Adipocyte (in vitro differentiated cells): Measurements from ENCODE around the gene SPRTN.
A peak's percentile ranks its signal among the peaks of the same experiment; 100 is the strongest.
"Not testable (repeated sequence)": the region's sequence is repeated elsewhere in the genome, so short reads cannot be mapped to it uniquely, and the experiment has no call there.

Experiments used
- DNase-seq: peaks from one replicate; pipeline ENCODE4 v3.0.0-alpha.2; 2015; ENCODE audit warnings: low read depth
- H3K27me3 ChIP-seq: replicated peaks from 2 replicates; pipeline ENCODE4 v1.7.0; 2013; ENCODE audit warnings: mild to moderate bottlenecking, low read length, moderate library complexity; ENCODE audit not compliant: control insufficient read depth, insufficient read depth
- H3K36me3 ChIP-seq: 2 replicates; pipeline ENCODE4 v1.7.0; 2013; ENCODE audit warnings: low read length, mild to moderate bottlenecking, moderate library complexity; ENCODE audit not compliant: control insufficient read depth, insufficient read depth, severe bottlenecking
- H3K4me1 ChIP-seq: 2 replicates; pipeline ENCODE4 v1.7.0; 2013; ENCODE audit warnings: mild to moderate bottlenecking, low read length, moderate library complexity; ENCODE audit not compliant: control insufficient read depth, insufficient read depth
- H3K4me3 ChIP-seq: 2 replicates; pipeline ENCODE4 v1.7.0; 2013; ENCODE audit warnings: mild to moderate bottlenecking, low read length, moderate library complexity
- H3K9ac ChIP-seq: 2 replicates; pipeline ENCODE4 v1.7.0; 2013; ENCODE audit warnings: mild to moderate bottlenecking, low read length, moderate library complexity
- H3K9me3 ChIP-seq: 2 replicates; pipeline ENCODE4 v1.7.0; 2013; ENCODE audit warnings: mild to moderate bottlenecking, low read length, moderate library complexity; ENCODE audit not compliant: control insufficient read depth

The SPRTN gene

DNA sequence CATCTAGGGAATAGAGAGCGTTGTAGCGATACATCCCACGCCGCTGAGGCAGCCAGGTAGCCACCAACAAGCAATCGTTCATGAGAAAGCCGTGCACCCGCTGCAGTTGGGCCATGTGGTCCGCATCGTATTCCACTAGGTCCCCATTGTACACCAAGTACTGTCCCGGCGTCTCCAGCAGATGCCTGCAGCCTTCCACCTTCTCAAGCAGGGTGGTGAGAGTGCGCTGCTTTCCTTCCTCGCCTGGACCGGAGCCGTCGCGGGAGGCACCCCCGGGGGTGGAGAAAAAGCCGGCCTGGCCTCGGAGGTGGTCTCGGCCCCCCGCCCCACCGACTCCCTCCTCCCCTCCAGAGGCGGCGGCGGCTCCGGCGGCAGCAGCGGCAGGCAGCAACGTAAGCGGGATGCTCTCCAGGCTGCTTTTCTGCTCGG, 1.0 kb upstream of the SPRTN start:
- Histone ChIP-seq H3K4me3 (peak overlapping the region; percentile 89), H3K36me3 (no peaks in the 10 kb centered on the region), H3K4me1 (peaks cover 53% of the 10 kb centered on the region), H3K9me3 (no peaks in the 10 kb centered on the region), H3K27me3 (no peaks in the 10 kb centered on the region), H3K9ac (peak overlapping the region; percentile 90)
- peak; percentile 61 for DNase-seq

DNA sequence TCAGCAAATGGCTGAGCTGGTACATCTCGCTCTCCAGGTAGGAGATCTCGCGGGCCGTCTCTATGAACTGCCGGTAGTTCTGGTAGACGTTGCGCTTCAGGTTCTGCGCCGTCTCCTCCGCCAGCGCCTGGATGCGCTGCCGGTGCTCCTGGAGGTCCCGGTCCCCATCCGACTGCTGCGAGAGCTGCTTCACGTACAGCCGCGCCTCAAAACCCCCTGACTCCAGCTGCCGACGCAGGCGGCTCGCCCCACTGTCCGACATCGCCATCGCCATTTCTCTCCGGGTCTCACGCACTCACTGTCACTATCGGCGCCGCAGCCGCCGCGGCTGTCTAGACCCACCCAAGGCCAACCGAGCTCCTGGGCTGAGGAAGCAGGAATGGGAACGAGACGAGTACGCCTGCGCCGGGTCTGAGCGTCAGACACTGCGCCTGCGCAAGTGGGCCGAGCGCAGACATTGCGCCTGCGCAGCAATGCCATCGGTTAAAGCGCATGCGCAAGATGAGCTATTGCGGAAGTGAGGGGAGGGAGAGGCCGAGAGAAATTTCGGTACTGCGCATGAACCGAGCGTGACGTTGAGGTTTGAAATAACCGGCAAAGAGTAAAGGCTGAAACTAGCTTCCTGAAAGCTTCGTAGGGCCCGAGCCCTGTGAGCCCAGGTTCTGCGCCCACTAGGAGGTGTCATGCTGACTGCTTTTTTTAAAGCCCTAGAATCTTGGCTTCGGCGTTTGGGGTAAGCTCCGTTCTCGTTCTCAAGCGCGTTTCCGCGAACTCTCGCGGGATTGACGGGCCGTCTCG, 422 bp upstream of the SPRTN start, which contains the start of gene EXOC8:
TSS of gene EXOC8 (minus strand) at position 381 of the 798 bp plus-strand sequence. CDS start at position 274, 107 bp downstream.
- H3K9me3 ChIP-seq: no peaks in the 10 kb centered on the region
- peak; percentile 99 for DNase-seq
- peaks cover 52% of the 10 kb centered on the region for H3K4me1 ChIP-seq
- H3K27me3 ChIP-seq: no peaks in the 10 kb centered on the region
- peak within 1 kb of the TSS; percentile 89 for H3K4me3 ChIP-seq
- no peaks in the 10 kb centered on the region for H3K36me3 ChIP-seq
- peak within 1 kb of the TSS; percentile 90 for H3K9ac ChIP-seq

DNA sequence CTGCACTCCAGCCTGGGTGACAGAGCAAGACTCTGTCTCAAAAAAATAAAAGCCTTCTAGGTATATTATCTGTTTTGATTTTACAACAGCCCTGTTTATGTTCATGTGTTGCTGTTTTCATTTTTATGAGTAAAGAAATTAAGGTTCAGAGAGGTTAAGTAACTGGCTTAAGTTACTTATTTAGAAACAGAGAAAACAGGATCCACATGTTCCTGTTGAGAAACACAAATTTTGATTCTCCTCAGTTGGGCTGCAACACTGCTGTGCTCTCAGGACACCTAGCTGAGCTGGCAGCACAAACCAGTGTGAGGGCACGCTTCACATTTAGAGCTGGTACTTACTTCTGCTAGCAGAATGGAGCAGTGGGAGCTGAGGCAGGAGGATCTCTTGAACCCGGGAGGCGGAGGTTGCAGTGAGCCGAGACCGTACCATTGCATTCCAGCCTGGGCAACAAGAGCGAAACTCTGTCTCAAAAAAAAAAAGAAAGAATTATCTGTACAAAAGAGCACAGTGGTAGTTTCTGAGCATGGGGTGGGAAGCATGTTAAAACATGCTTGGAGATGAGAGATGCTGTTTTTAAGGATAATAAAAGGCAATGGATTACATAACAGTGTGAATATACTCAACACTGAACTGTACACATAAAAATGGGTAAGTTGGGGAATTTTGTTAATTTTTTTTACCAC, 2.4 kb downstream of the SPRTN start:
- H3K4me3 ChIP-seq: no peak overlapping the region
- H3K9me3 ChIP-seq: no peaks in the 10 kb centered on the region
- peaks cover 35% of the 10 kb centered on the region for H3K4me1 ChIP-seq
- peak; percentile 39 for DNase-seq
- no peak overlapping the region for H3K9ac ChIP-seq
- peaks cover 11% of the 10 kb centered on the region for H3K36me3 ChIP-seq
- H3K27me3 ChIP-seq: no peaks in the 10 kb centered on the region

DNA sequence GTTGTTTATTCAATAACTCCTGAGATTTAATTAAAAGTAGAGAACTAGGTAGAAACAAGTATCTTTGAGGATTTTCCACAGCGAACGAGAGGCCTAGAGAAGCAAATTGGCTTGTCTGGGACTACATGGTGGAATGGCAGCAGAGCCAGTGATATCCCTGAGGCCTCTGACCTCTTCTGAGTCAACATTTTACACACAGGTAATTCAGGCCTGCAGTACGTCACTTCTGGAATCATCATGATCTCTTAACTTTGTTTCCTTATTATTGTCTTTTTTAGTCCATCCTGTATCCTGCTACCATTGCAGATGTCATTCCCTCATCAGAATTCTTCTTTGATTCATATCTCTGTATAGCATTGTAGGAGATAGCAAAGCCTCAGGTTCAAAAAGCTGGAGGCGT, 9.9 kb downstream of the SPRTN start:
- H3K9ac ChIP-seq: no peak overlapping the region
- peaks cover 8% of the 10 kb centered on the region for H3K4me1 ChIP-seq
- no peaks in the 10 kb centered on the region for H3K27me3 ChIP-seq
- no peaks in the 10 kb centered on the region for H3K9me3 ChIP-seq
- H3K4me3 ChIP-seq: no peak overlapping the region
- no peak for DNase-seq
- H3K36me3 ChIP-seq: peaks cover 64% of the 10 kb centered on the region

DNA sequence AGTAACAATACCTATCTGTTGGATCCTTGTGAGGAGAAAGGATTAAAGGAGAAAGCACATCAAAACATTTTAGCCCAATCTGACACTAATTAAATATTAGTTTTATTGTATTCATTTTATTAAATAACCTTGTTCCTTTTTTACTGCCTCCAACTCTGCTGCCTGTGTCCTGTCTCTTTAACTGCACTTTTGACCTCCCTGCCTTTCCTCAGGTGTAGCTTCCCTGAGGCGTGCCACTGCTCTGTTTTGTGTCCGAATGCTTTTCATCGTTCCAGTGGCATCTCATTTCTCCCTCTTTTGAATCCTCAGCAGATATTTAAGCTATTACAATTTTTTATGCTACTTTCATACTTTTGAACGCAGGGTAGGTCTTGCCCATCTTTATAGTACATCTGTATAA, 10.3 kb downstream of the SPRTN start:
- H3K4me1 ChIP-seq: peaks cover 3% of the 10 kb centered on the region
- H3K4me3 ChIP-seq: no peak overlapping the region
- no peaks in the 10 kb centered on the region for H3K27me3 ChIP-seq
- no peak for DNase-seq
- peaks cover 64% of the 10 kb centered on the region for H3K36me3 ChIP-seq
- no peaks in the 10 kb centered on the region for H3K9me3 ChIP-seq
- H3K9ac ChIP-seq: no peak overlapping the region

DNA sequence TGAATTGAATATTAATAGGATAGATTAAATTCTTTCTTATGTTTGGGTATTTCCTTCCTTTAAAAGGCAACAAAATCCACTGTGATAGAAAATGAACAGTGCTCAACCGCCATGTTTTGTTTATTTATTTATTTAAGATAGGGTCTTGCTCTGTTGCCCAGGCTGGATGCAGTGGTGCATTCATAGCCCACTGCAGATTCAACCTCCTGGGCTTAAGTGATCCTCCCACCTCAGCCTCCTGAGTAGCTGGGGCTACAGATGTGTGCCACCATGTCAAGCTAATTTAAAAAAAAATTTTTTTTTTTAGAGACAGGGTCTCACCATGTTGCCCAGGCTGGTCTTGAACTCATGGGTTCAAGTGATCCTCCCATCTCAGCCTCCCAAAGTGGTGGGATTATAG, 10.8 kb downstream of the SPRTN start:
- not testable (repeated sequence) for DNase-seq, H3K9ac ChIP-seq, H3K27me3 ChIP-seq, H3K4me1 ChIP-seq, H3K4me3 ChIP-seq, H3K9me3 ChIP-seq
- peaks cover 63% of the 10 kb centered on the region for H3K36me3 ChIP-seq

DNA sequence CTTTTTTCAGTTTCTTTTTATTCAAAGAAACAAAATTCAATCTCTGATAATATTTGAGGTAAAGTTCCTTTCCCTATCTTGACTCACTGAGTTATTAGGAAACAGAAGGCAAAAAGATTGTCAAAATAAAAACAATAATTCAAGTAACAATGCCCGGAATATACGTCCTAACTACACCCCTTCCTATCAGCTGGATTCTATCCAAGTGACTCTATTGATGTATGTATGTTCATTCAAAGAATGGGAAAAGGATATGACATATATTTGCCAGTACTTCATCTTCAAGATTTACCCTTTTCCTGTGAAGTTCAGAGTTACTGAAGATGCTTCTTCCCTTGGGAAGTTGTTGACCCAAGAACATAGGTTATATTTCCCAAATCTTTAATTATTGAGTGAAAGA, 13.7 kb downstream of the SPRTN start:
- no peaks in the 10 kb centered on the region for H3K27me3 ChIP-seq
- no peak for DNase-seq
- H3K4me1 ChIP-seq: no peaks in the 10 kb centered on the region
- no peak overlapping the region for H3K4me3 ChIP-seq
- H3K9ac ChIP-seq: no peak overlapping the region
- no peaks in the 10 kb centered on the region for H3K9me3 ChIP-seq
- H3K36me3 ChIP-seq: peaks cover 57% of the 10 kb centered on the region

DNA sequence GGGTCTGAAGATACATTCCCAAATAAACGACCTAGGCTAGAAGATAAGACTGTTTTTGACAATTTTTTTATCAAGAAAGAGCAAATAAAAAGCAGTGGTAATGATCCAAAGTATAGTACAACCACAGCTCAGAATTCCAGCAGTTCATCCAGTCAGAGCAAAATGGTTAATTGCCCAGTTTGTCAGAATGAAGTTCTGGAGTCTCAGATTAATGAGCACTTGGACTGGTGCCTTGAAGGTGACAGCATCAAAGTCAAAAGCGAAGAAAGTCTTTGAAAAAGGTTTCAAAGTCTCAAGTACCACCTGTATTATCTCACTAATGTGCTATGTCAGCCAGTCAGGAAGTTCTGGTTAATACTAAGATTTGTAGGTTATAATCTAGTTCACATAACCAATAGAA, 15.0 kb downstream of the SPRTN start:
- H3K36me3 ChIP-seq: peaks cover 47% of the 10 kb centered on the region
- H3K4me3 ChIP-seq: no peak overlapping the region
- no peaks in the 10 kb centered on the region for H3K27me3 ChIP-seq
- no peak for DNase-seq
- H3K9ac ChIP-seq: no peak overlapping the region
- peaks cover 8% of the 10 kb centered on the region for H3K4me1 ChIP-seq
- no peaks in the 10 kb centered on the region for H3K9me3 ChIP-seq

DNA sequence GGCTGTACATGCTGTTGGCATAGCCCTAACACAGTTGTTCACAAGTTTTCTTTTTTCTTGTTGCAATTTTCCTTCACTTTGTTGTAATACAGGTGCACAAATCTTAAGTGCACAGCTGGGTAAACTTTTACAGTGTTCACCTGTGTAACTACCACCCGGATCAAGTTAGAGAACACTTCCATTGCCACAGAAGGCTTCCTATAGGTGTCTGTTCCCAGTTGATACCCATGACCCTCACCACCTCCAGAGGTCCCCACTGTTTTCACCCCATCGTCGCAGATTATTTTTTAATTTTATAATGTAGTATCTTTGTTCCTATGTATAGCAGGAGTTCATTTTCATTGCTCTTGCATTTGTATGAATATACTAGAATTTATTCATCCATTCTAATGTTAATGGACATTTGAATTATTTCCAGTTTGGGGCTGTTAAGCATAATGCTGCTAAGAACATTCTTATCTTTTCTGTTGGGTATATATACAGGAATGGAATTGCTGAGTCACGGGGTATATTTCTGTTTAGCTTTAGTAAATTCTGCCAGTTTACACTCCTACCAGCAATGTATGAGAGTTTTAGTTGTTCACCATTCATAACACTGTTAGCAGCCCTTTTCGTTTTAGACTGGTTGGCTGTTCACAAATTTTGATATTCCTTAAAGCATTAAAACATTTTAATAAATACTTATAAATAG, 16.4 kb downstream of the SPRTN start:
- no peak overlapping the region for H3K9ac ChIP-seq
- peak; percentile 56 for DNase-seq
- H3K9me3 ChIP-seq: no peaks in the 10 kb centered on the region
- peaks cover 39% of the 10 kb centered on the region for H3K36me3 ChIP-seq
- H3K4me3 ChIP-seq: no peak overlapping the region
- peaks cover 16% of the 10 kb centered on the region for H3K4me1 ChIP-seq
- no peaks in the 10 kb centered on the region for H3K27me3 ChIP-seq

DNA sequence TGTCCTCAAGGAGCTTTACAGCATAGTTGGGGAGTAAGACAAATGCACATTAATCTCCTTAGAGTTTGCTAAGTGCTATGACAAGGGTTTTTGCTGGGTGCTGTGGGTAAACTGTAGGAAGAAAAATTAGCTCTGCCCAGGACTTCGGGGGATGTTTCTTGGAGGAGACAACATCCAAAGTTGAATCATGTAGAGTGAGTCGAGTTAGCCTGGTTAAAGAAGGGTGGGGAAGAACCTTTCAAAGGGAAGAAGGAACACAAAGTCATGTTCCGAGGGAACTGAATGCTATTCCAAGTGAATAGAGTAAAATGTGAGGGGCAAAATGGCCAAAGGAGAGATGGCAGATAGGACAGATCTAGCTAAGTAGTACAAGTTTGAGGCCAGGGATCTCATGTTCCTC, 17.1 kb downstream of the SPRTN start:
- H3K4me3 ChIP-seq: no peak overlapping the region
- H3K36me3 ChIP-seq: peaks cover 32% of the 10 kb centered on the region
- no peaks in the 10 kb centered on the region for H3K27me3 ChIP-seq
- H3K9me3 ChIP-seq: no peaks in the 10 kb centered on the region
- DNase-seq: peak; percentile 9
- peaks cover 22% of the 10 kb centered on the region for H3K4me1 ChIP-seq
- H3K9ac ChIP-seq: no peak overlapping the region

DNA sequence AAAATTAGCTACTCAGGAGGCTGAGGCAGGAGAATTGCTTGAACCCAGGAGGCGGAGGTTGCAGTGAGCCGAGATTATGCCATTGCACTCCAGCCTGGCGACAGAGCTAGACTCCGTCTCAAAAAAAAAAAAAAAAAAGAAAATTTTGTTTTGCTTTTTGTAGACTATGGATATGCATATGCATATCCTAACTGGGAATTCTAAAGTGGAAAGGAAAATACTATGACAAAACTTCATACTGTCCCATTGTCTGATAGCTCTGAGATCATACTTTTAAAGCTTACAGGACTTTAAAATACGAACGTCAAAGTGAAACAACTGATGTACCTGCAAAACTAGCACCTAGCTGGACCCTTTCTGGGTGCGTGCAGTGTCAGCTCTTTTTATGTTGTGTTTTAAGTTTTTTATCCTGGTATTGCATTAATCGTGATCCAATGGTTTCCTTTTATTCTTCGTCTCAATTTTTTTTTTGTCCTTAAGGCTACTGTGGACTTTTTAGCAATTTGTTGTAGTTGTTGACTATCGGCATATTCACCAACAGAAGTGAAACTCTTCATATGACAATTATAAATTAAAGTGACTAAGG, 19.2 kb downstream of the SPRTN start:
- no peak for DNase-seq

More for the DNA sequence above, 19.2 kb downstream of the SPRTN start:
- H3K4me3 ChIP-seq: no peak overlapping the region
- H3K4me1 ChIP-seq: peaks cover 22% of the 10 kb centered on the region
- no peaks in the 10 kb centered on the region for H3K9me3 ChIP-seq
- H3K9ac ChIP-seq: no peak overlapping the region
- peaks cover 13% of the 10 kb centered on the region for H3K36me3 ChIP-seq
- H3K27me3 ChIP-seq: no peaks in the 10 kb centered on the region
